ENCODE results near the gene COPS8.

Gene COPS8

DNA sequence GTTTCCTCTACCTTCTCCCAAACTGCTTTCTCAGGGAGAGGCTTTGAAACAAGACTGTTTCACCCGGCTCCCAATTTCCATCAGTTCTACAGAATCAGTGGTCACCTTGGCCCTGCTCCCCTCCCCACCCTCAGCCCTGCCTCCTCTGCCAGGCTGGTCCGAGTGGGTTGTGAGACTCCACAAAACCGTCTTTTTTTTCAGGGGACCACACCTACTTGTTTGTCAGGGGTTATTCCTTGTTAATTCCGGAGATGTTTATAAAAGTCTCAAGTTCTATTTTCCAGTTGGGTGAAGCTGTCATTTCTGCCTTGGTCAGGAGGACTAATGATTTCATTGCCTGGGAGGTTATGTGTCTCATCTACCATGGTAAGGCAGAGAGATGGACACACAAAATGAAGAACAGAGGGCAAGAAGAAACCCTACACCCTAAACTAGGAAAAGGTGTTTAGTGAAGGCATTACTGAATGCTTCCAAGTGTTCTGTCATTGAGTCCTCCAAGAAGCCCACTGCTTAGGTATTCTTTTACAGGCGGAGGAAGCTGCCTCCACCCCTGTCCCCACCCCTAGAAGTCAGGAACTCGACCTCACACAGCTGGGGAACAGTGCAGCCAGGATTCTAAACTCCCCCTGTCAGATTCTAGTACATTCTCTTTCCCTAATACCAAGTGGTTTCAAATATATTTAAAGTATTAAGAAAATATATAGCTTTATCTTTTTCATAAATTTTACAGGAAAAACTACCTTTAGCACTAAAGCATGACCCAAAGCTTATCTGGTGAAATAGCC is 46.3 kb downstream of the COPS8 start:
- Histone ChIP-seq H3K9me2 (replicated peaks; ENCODE audit: low read depth, low read length) (no peaks in the 10 kb centered on the region), H3K9me3 (ENCODE audit: insufficient read depth, low read depth, low read length) (no peaks in the 10 kb centered on the region)
- TF ChIP-seq CTCF (conservative IDR thresholded peaks at IDR 0.05; ENCODE audit: low read length) (no peak), EZH2phosphoT487 (IDR thresholded peaks at IDR 0.05; ENCODE audit: borderline replicate concordance) (no peak)

DNA sequence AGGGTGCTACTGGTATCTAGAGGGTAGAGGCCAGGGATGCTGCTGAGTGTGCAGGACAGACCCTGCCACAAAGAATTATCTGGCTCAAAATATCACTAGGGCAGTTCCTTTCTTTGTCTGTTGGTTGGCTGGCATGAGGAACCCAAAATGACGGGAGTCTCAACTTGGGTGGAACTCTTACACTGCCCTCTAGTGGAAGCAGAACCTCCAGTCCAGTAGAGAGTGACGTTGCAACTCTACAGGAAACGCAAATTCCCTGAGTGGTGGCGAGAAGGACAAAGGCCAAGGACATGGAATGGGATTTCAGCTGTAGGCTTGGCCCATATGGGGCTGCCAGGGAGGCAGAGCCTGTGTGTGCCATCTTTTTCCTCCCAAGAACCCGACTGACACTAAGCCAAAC is 47.1 kb downstream of the COPS8 start:
- no peaks in the 10 kb centered on the region for H4K20me1 ChIP-seq (ENCODE audit: insufficient read depth, low read length, poor library complexity, severe bottlenecking)
- H3K9ac ChIP-seq (ENCODE audit: low read depth, low read length, poor library complexity, severe bottlenecking): no peak overlapping the region
- H3F3A ChIP-seq (ENCODE audit: low read depth): no peaks in the 10 kb centered on the region
- H3K9me2 ChIP-seq (replicated peaks; ENCODE audit: low read depth, low read length): no peaks in the 10 kb centered on the region
- no peaks in the 10 kb centered on the region for H3K4me1 ChIP-seq (ENCODE audit: insufficient read depth, low read length, poor library complexity, severe bottlenecking)
- H3K36me3 ChIP-seq (ENCODE audit: insufficient read depth, low read length): no peaks in the 10 kb centered on the region
- TF ChIP-seq EZH2phosphoT487 (IDR thresholded peaks at IDR 0.05; ENCODE audit: borderline replicate concordance) (no peak), CTCF (conservative IDR thresholded peaks at IDR 0.05; ENCODE audit: low read length) (peak; percentile 70)
- H3K79me2 ChIP-seq (ENCODE audit: insufficient read depth, low read length): no peaks in the 10 kb centered on the region
- H3K4me3 ChIP-seq (ENCODE audit: low read length, poor library complexity, severe bottlenecking): no peak overlapping the region
- no peaks in the 10 kb centered on the region for H3K9me3 ChIP-seq (ENCODE audit: insufficient read depth, low read depth, low read length)
- no peaks in the 10 kb centered on the region for H3K27me3 ChIP-seq (ENCODE audit: insufficient read depth, low read length, poor library complexity, severe bottlenecking)
- H3K4me2 ChIP-seq (ENCODE audit: low read depth, low read length, poor library complexity, severe bottlenecking): no peak overlapping the region
- no peak overlapping the region for H2AFZ ChIP-seq (ENCODE audit: low read length)

More for the DNA sequence above, 46.3 kb downstream of the COPS8 start:
- Histone ChIP-seq H3K4me3 (ENCODE audit: low read length, poor library complexity, severe bottlenecking) (no peak overlapping the region), H3F3A (ENCODE audit: low read depth) (no peaks in the 10 kb centered on the region), H3K4me2 (ENCODE audit: low read depth, low read length, poor library complexity, severe bottlenecking) (no peak overlapping the region), H2AFZ (ENCODE audit: low read length) (no peak overlapping the region), H3K9ac (ENCODE audit: low read depth, low read length, poor library complexity, severe bottlenecking) (no peak overlapping the region), H3K36me3 (ENCODE audit: insufficient read depth, low read length) (no peaks in the 10 kb centered on the region), H3K4me1 (ENCODE audit: insufficient read depth, low read length, poor library complexity, severe bottlenecking) (no peaks in the 10 kb centered on the region), H3K79me2 (ENCODE audit: insufficient read depth, low read length) (no peaks in the 10 kb centered on the region), H3K27me3 (ENCODE audit: insufficient read depth, low read length, poor library complexity, severe bottlenecking) (no peaks in the 10 kb centered on the region), H4K20me1 (ENCODE audit: insufficient read depth, low read length, poor library complexity, severe bottlenecking) (no peaks in the 10 kb centered on the region)

- no peaks in the 10 kb centered on the region for H4K20me1 ChIP-seq (ENCODE audit: insufficient read depth, low read length, poor library complexity, severe bottlenecking)
- no peak overlapping the region for H3K4me3 ChIP-seq (ENCODE audit: low read length, poor library complexity, severe bottlenecking)
- no peaks in the 10 kb centered on the region for H3K79me2 ChIP-seq (ENCODE audit: insufficient read depth, low read length)
- H3K4me1 ChIP-seq (ENCODE audit: insufficient read depth, low read length, poor library complexity, severe bottlenecking): no peaks in the 10 kb centered on the region
- TF ChIP-seq EZH2phosphoT487 (IDR thresholded peaks at IDR 0.05; ENCODE audit: borderline replicate concordance): no peak
- TF ChIP-seq CTCF (conservative IDR thresholded peaks at IDR 0.05; ENCODE audit: low read length): no peak
- no peaks in the 10 kb centered on the region for H3F3A ChIP-seq (ENCODE audit: low read depth)
- H3K9me3 ChIP-seq (ENCODE audit: insufficient read depth, low read depth, low read length): no peaks in the 10 kb centered on the region
- H3K36me3 ChIP-seq (ENCODE audit: insufficient read depth, low read length): no peaks in the 10 kb centered on the region
- no peak overlapping the region for H3K4me2 ChIP-seq (ENCODE audit: low read depth, low read length, poor library complexity, severe bottlenecking)
- H3K9ac ChIP-seq (ENCODE audit: low read depth, low read length, poor library complexity, severe bottlenecking): no peak overlapping the region
- H3K9me2 ChIP-seq (replicated peaks; ENCODE audit: low read depth, low read length): no peaks in the 10 kb centered on the region
- H2AFZ ChIP-seq (ENCODE audit: low read length): no peak overlapping the region
- no peaks in the 10 kb centered on the region for H3K27me3 ChIP-seq (ENCODE audit: insufficient read depth, low read length, poor library complexity, severe bottlenecking)
Measured at GRCh38 chr2:237134321-237135230, 48.9 kb downstream of the COPS8 start.

Data from Loucy (cell line).